H9 (cell line): ENCODE data around the gene UNC5A. TPM values are rescaled to one million over a fixed set of nuclear protein-coding genes. Genes with fewer than 3 reads are reported as not detected.

Experiments used
- DNase-seq: peaks from one replicate; pipeline ENCODE4 v3.0.0-alpha.2; 2017
- H2AFZ ChIP-seq: one replicate; pipeline ENCODE4 v1.6.1; 2013; ENCODE audit warnings: mild to moderate bottlenecking, low read length, control low read depth, moderate library complexity
- H2AK5ac ChIP-seq: 2 replicates; pipeline ENCODE4 v1.6.1; 2013; ENCODE audit warnings: low read length, control low read depth, mixed read lengths; ENCODE audit not compliant: insufficient read length
- H2BK120ac ChIP-seq: one replicate; pipeline ENCODE4 v1.6.1; 2013; ENCODE audit warnings: low read depth, mild to moderate bottlenecking, low read length, control low read depth, inconsistent platforms; ENCODE audit not compliant: poor library complexity, severe bottlenecking
- H2BK12ac ChIP-seq: 2 replicates; pipeline ENCODE4 v1.6.1; 2013; ENCODE audit warnings: low read length, control low read depth, mixed read lengths, low read depth; ENCODE audit not compliant: insufficient read length
- H2BK15ac ChIP-seq: 2 replicates; pipeline ENCODE4 v1.6.1; 2013; ENCODE audit warnings: low read depth, low read length, control low read depth
- H2BK20ac ChIP-seq: one replicate; pipeline ENCODE4 v1.6.1; 2013; ENCODE audit warnings: low read depth, mild to moderate bottlenecking, low read length, control low read depth, inconsistent platforms; ENCODE audit not compliant: poor library complexity, severe bottlenecking
- H2BK5ac ChIP-seq: 2 replicates; pipeline ENCODE4 v1.6.1; 2013; ENCODE audit warnings: low read length, control low read depth, mixed read lengths; ENCODE audit not compliant: insufficient read length
- H3K14ac ChIP-seq: 2 replicates; pipeline ENCODE4 v1.6.1; 2013; ENCODE audit warnings: low read length, control low read depth; ENCODE audit not compliant: insufficient read depth
- H3K18ac ChIP-seq: 2 replicates; pipeline ENCODE4 v1.6.1; 2013; ENCODE audit warnings: low read depth, mild to moderate bottlenecking, mixed read lengths, low read length, control low read depth; ENCODE audit not compliant: insufficient read length
- H3K23ac ChIP-seq: 2 replicates; pipeline ENCODE4 v1.6.1; 2013; ENCODE audit warnings: low read length, control low read depth, mixed read lengths, low read depth; ENCODE audit not compliant: insufficient read length
- H3K23me2 ChIP-seq: 2 replicates; pipeline ENCODE4 v1.6.1; 2013; ENCODE audit warnings: low read depth, mild to moderate bottlenecking, mixed read lengths, low read length, control low read depth; ENCODE audit not compliant: insufficient read length, poor library complexity, severe bottlenecking
- H3K27ac ChIP-seq: 2 replicates; pipeline ENCODE4 v1.5.1; 2013; ENCODE audit warnings: low read length, control low read depth, mixed read lengths, low read depth; ENCODE audit not compliant: insufficient read length
- H3K27me3 ChIP-seq: 2 replicates; pipeline ENCODE4 v1.6.1; 2013; ENCODE audit warnings: low read length, control low read depth, inconsistent platforms; ENCODE audit not compliant: insufficient read depth
- H3K4ac ChIP-seq: 2 replicates; pipeline ENCODE4 v1.6.1; 2013; ENCODE audit warnings: low read depth, mild to moderate bottlenecking, control low read depth, inconsistent platforms, low read length, moderate library complexity
- H3K4me1 ChIP-seq: 2 replicates; pipeline ENCODE4 v1.6.1; 2013; ENCODE audit warnings: low read length, control low read depth, inconsistent platforms; ENCODE audit not compliant: insufficient read depth
- H3K4me2 ChIP-seq: 2 replicates; pipeline ENCODE4 v1.6.1; 2013; ENCODE audit warnings: low read length, control low read depth, mixed read lengths; ENCODE audit not compliant: insufficient read length, insufficient read depth
- H3K56ac ChIP-seq: 2 replicates; pipeline ENCODE4 v1.6.1; 2013; ENCODE audit warnings: low read depth, mild to moderate bottlenecking, mixed read lengths, low read length, control low read depth; ENCODE audit not compliant: insufficient read length
- H3K79me1 ChIP-seq: 2 replicates; pipeline ENCODE4 v1.6.1; 2013; ENCODE audit warnings: low read depth, mild to moderate bottlenecking, moderate library complexity, low read length, control low read depth, inconsistent platforms; ENCODE audit not compliant: insufficient read depth, poor library complexity, severe bottlenecking
- H3K79me2 ChIP-seq: 2 replicates; pipeline ENCODE4 v1.6.1; 2013; ENCODE audit warnings: low read length, control low read depth, inconsistent platforms; ENCODE audit not compliant: insufficient read depth
- H3K9ac ChIP-seq: 2 replicates; pipeline ENCODE4 v1.6.1; 2013; ENCODE audit warnings: low read length, control low read depth, mixed read lengths; ENCODE audit not compliant: insufficient read length; ENCODE audit errors: extremely low read depth
- H3K9me3 ChIP-seq: one replicate; pipeline ENCODE4 v1.6.1; 2013; ENCODE audit warnings: low read depth, low read length, inconsistent platforms; ENCODE audit not compliant: control insufficient read depth
- H3T11ph ChIP-seq: one replicate; pipeline ENCODE4 v1.6.1; 2013; ENCODE audit warnings: mild to moderate bottlenecking, low read length, control low read depth, inconsistent platforms
- H4K20me1 ChIP-seq: one replicate; pipeline ENCODE4 v1.6.1; 2013; ENCODE audit not compliant: control insufficient read depth, insufficient read length, insufficient read depth
- H4K5ac ChIP-seq: 2 replicates; pipeline ENCODE4 v1.6.1; 2013; ENCODE audit warnings: low read depth, mild to moderate bottlenecking, mixed read lengths, low read length, control low read depth; ENCODE audit not compliant: insufficient read length
- H4K8ac ChIP-seq: replicated peaks from 2 replicates; pipeline ENCODE4 v1.6.1; 2013; ENCODE audit warnings: low read length, control low read depth, mixed read lengths, low read depth; ENCODE audit not compliant: insufficient read length
- H4K91ac ChIP-seq: 2 replicates; pipeline ENCODE4 v1.6.1; 2013; ENCODE audit warnings: low read depth, mild to moderate bottlenecking, moderate library complexity, mixed read lengths, low read length, control low read depth; ENCODE audit not compliant: insufficient read length
- H3K27ac Mint-ChIP-seq, 3 experiments: 2 replicates in 2 of 3; 3 replicates in 1 of 3; pipeline ENCODE4 v1.8.0; 2020 to 2021; ENCODE audit warnings: mixed read lengths in 3 of 3, mild to moderate bottlenecking in 1 of 3, moderate library complexity in 1 of 3
- H3K27me3 Mint-ChIP-seq: 2 replicates; pipeline ENCODE4 v1.8.0; 2021; ENCODE audit warnings: low read depth, mild to moderate bottlenecking, moderate library complexity, mixed read lengths
- H3K36me3 Mint-ChIP-seq, 3 experiments: 2 replicates in 2 of 3; 3 replicates in 1 of 3; pipeline ENCODE4 v1.8.0; 2020 to 2021; ENCODE audit warnings: low read depth in 3 of 3, mixed read lengths in 3 of 3; ENCODE audit not compliant: insufficient read depth in 1 of 3
- H3K4me1 Mint-ChIP-seq, 2 experiments: 2 replicates each; pipeline ENCODE4 v1.8.0; 2020; ENCODE audit warnings: mixed read lengths in 2 of 2
- H3K4me3 Mint-ChIP-seq, 2 experiments: 2 replicates in 1 of 2; 3 replicates in 1 of 2; pipeline ENCODE4 v1.8.0; 2020 to 2021; ENCODE audit warnings: mild to moderate bottlenecking in 2 of 2, mixed read lengths in 2 of 2, moderate library complexity in 1 of 2
- H3K9me3 Mint-ChIP-seq, 2 experiments: 2 replicates in 1 of 2; 3 replicates in 1 of 2; pipeline ENCODE4 v1.8.0; 2020; ENCODE audit warnings: mild to moderate bottlenecking in 2 of 2, mixed read lengths in 2 of 2, moderate library complexity in 1 of 2
- CTCF ChIP-seq: fragments of 200-600 bp; sonication (generic); conservative IDR thresholded peaks from 3 replicates; pipeline ENCODE4 v1.8.0; 2021; ENCODE audit warnings: antibody characterized with exemption, mild to moderate bottlenecking
- WGBS: extraction: QIAGEN DNeasy Blood & Tissue Kit; methylation state at CpG from one replicate; pipeline ENCODE4 v1.1.7; 2013; ENCODE audit warnings: missing lambda C conversion rate, low lambda C conversion rate, mixed read lengths; ENCODE audit not compliant: insufficient read length; ENCODE audit errors: extremely low coverage; 5-methylcytosine and 5-hydroxymethylcytosine counted together
- total RNA-seq: library from RNA; stranded (reverse); gene quantifications from 2 replicates; pipeline ENCODE4 v1.2.1, GENCODE V29; 2021

The UNC5A gene
- total RNA-seq, 1 experiment from 2014 or later, result 4.4 TPM

GRCh38 chr5:176880366-176881020 lies 70.1 kb downstream of the UNC5A start:
- H3K9me3 ChIP-seq, result no peaks in the 10 kb centered on the region
- H3K23ac ChIP-seq, result no peak overlapping the region
- no peaks in the 10 kb centered on the region for H3K23me2 ChIP-seq
- H2BK15ac ChIP-seq, result no peak overlapping the region
- H3K79me1 ChIP-seq, result no peaks in the 10 kb centered on the region
- H2BK5ac ChIP-seq, result no peak overlapping the region
- no peak overlapping the region; a peak in 1 of 7 replicates for H3K27ac Mint-ChIP-seq
- H2BK120ac ChIP-seq, result no peak overlapping the region
- H3K9ac ChIP-seq, result no peak overlapping the region
- no peak overlapping the region for H4K91ac ChIP-seq
- H3K4me2 ChIP-seq, result no peak overlapping the region
- H4K5ac ChIP-seq, result no peak overlapping the region
- no peak overlapping the region; the same call in 1 of the 2 replicates for H3K14ac ChIP-seq
- no peak for DNase-seq
- no peaks in the 10 kb centered on the region for H3K9me3 Mint-ChIP-seq
- no peak overlapping the region for H4K8ac ChIP-seq
- H3T11ph ChIP-seq, result no peak overlapping the region
- H3K27me3 ChIP-seq, result no peaks in the 10 kb centered on the region
- no peak overlapping the region for H3K56ac ChIP-seq
- H3K27ac ChIP-seq, result no peak overlapping the region
- no peaks in the 10 kb centered on the region for H3K79me2 ChIP-seq
- no peaks in the 10 kb centered on the region; a peak in 1 of 7 replicates for H3K36me3 Mint-ChIP-seq
- no peak overlapping the region for H3K4me3 Mint-ChIP-seq
- H4K20me1 ChIP-seq, result no peaks in the 10 kb centered on the region
- no peak overlapping the region for H3K4ac ChIP-seq
- H2AK5ac ChIP-seq, result no peak overlapping the region
- no peak overlapping the region for H2BK12ac ChIP-seq
- WGBS, result no CpG with 5 or more reads among the region's 26 CpGs
- no peak overlapping the region for H2AFZ ChIP-seq
- no peak overlapping the region for H2BK20ac ChIP-seq
- H3K4me1 Mint-ChIP-seq, result peaks cover 10 to 23% of the 10 kb centered on the region in 2 experiments
- no peak for TF ChIP-seq CTCF
- H3K4me1 ChIP-seq, result no peaks in the 10 kb centered on the region
- no peak overlapping the region for H3K18ac ChIP-seq
- peaks cover 3% of the 10 kb centered on the region for H3K27me3 Mint-ChIP-seq
